Stimulated activated effector memory CD8-positive, alpha-beta T cell treated with anti-CD3 and anti-CD28 coated beads, Interleukin-12 subunit alpha, Interleukin-12 subunit beta, amount 100 ng/mL, for 72 hours (primary cell): ENCODE data around the gene FOXE3.

Source experiments
- ATAC-seq: fragments of 150-1000 bp; cut with Tn5 transposase; 2 replicates; pipeline ENCODE4 v1.10.0; 2021
- DNase-seq, 2 donors: peaks; one replicate each; pipeline ENCODE4 v3.0.0; 2021 to 2022; ENCODE audit warnings: low spot score in 2 of 2
- H3K27ac Mint-ChIP-seq: one replicate; pipeline ENCODE4 v1.8.0; 2022; ENCODE audit warnings: mild to moderate bottlenecking, mixed read lengths
- H3K36me3 Mint-ChIP-seq: one replicate; pipeline ENCODE4 v1.8.0; 2022; ENCODE audit warnings: mild to moderate bottlenecking, mixed read lengths
- H3K4me1 Mint-ChIP-seq: one replicate; pipeline ENCODE4 v1.8.0; 2022; ENCODE audit warnings: mixed read lengths
- H3K4me3 Mint-ChIP-seq: one replicate; pipeline ENCODE4 v1.8.0; 2022; ENCODE audit warnings: mild to moderate bottlenecking, mixed read lengths
- H3K9me3 Mint-ChIP-seq: one replicate; pipeline ENCODE4 v1.8.0; 2022; ENCODE audit warnings: mixed read lengths

Gene FOXE3

GRCh38 chr1:47415728-47416318 lies at the start of gene FOXE3:
TSS of gene FOXE3 (plus strand) at chr1:47416285. CDS start at chr1:47416316, 31 bp downstream.
- no peak for ATAC-seq

GRCh38 chr1:47367651-47368050 lies 48.4 kb upstream of the FOXE3 start:
- Mint-ChIP-seq H3K4me1 (peaks cover 6% of the 10 kb centered on the region), H3K9me3 (no peaks in the 10 kb centered on the region), H3K4me3 (no peak overlapping the region), H3K36me3 (peaks cover 46% of the 10 kb centered on the region), H3K27ac (no peak overlapping the region)
- no peak for ATAC-seq
- DNase-seq, result no peak

More at GRCh38 chr1:47415728-47416318, at the start of gene FOXE3:
- H3K36me3 Mint-ChIP-seq, result no peaks in the 10 kb centered on the region
- no peak for DNase-seq
- no peak within 1 kb of the TSS for H3K27ac Mint-ChIP-seq
- H3K4me3 Mint-ChIP-seq, result peak within 1 kb of the TSS; percentile 64
- H3K4me1 Mint-ChIP-seq, result peaks cover 7% of the 10 kb centered on the region
- H3K9me3 Mint-ChIP-seq, result no peaks in the 10 kb centered on the region

GRCh38 chr1:47371016-47371517 lies 45.0 kb upstream of the FOXE3 start:
- Mint-ChIP-seq H3K9me3 (no peaks in the 10 kb centered on the region), H3K36me3 (peaks cover 81% of the 10 kb centered on the region), H3K4me3 (no peak overlapping the region), H3K27ac (no peak overlapping the region), H3K4me1 (no peaks in the 10 kb centered on the region)
- ATAC-seq (no peak), DNase-seq (no peak)

- Mint-ChIP-seq H3K4me3 (no peak overlapping the region), H3K4me1 (no peaks in the 10 kb centered on the region), H3K36me3 (peaks cover 100% of the 10 kb centered on the region), H3K27ac (no peak overlapping the region), H3K9me3 (no peaks in the 10 kb centered on the region)
- DNase-seq (no peak), ATAC-seq (no peak)
These were observed 41.6 kb upstream of the FOXE3 start for GRCh38 chr1:47374501-47374900.

GRCh38 chr1:47378147-47378546 lies 37.9 kb upstream of the FOXE3 start:
- H3K4me3 Mint-ChIP-seq, result no peak overlapping the region
- H3K27ac Mint-ChIP-seq, result no peak overlapping the region
- ATAC-seq, result no peak

GRCh38 chr1:47380699-47381098 lies 35.4 kb upstream of the FOXE3 start:
- Mint-ChIP-seq H3K27ac (no peak overlapping the region), H3K9me3 (no peaks in the 10 kb centered on the region), H3K36me3 (peaks cover 69% of the 10 kb centered on the region), H3K4me3 (no peak overlapping the region), H3K4me1 (no peaks in the 10 kb centered on the region)
- ATAC-seq, result no peak
- no peak for DNase-seq

More at GRCh38 chr1:47378147-47378546, 37.9 kb upstream of the FOXE3 start:
- Mint-ChIP-seq H3K36me3 (peaks cover 94% of the 10 kb centered on the region), H3K4me1 (no peaks in the 10 kb centered on the region), H3K9me3 (no peaks in the 10 kb centered on the region)
- no peak for DNase-seq

GRCh38 chr1:47382399-47382983 lies 33.6 kb upstream of the FOXE3 start:
- H3K9me3 Mint-ChIP-seq, result no peaks in the 10 kb centered on the region
- peaks cover 51% of the 10 kb centered on the region for H3K36me3 Mint-ChIP-seq
- H3K4me3 Mint-ChIP-seq, result no peak overlapping the region
- no peaks in the 10 kb centered on the region for H3K4me1 Mint-ChIP-seq
- DNase-seq (no peak), ATAC-seq (no peak)
- H3K27ac Mint-ChIP-seq, result no peak overlapping the region

GRCh38 chr1:47384083-47384482 lies 32.0 kb upstream of the FOXE3 start:
- no peak overlapping the region for H3K4me3 Mint-ChIP-seq
- DNase-seq (no peak), ATAC-seq (no peak)

GRCh38 chr1:47385020-47385419 lies 31.1 kb upstream of the FOXE3 start:
- no peaks in the 10 kb centered on the region for H3K9me3 Mint-ChIP-seq

More at GRCh38 chr1:47384083-47384482, 32.0 kb upstream of the FOXE3 start:
- H3K27ac Mint-ChIP-seq, result no peak overlapping the region
- H3K9me3 Mint-ChIP-seq, result no peaks in the 10 kb centered on the region
- H3K4me1 Mint-ChIP-seq, result no peaks in the 10 kb centered on the region
- peaks cover 35% of the 10 kb centered on the region for H3K36me3 Mint-ChIP-seq

GRCh38 chr1:47386268-47386667 lies 29.8 kb upstream of the FOXE3 start:
- H3K36me3 Mint-ChIP-seq, result peaks cover 14% of the 10 kb centered on the region
- H3K4me3 Mint-ChIP-seq, result no peak overlapping the region
- H3K27ac Mint-ChIP-seq, result no peak overlapping the region
- ATAC-seq (no peak), DNase-seq (no peak)
- no peaks in the 10 kb centered on the region for H3K4me1 Mint-ChIP-seq
- H3K9me3 Mint-ChIP-seq, result no peaks in the 10 kb centered on the region

More at GRCh38 chr1:47385020-47385419, 31.1 kb upstream of the FOXE3 start:
- DNase-seq (no peak), ATAC-seq (no peak)
- no peak overlapping the region for H3K4me3 Mint-ChIP-seq
- H3K27ac Mint-ChIP-seq, result no peak overlapping the region
- H3K36me3 Mint-ChIP-seq, result peaks cover 26% of the 10 kb centered on the region
- H3K4me1 Mint-ChIP-seq, result no peaks in the 10 kb centered on the region

- no peaks in the 10 kb centered on the region for H3K36me3 Mint-ChIP-seq
- H3K4me3 Mint-ChIP-seq, result no peak overlapping the region
- no peak for DNase-seq
- peak; percentile 19 for ATAC-seq
- no peaks in the 10 kb centered on the region for H3K9me3 Mint-ChIP-seq
- H3K27ac Mint-ChIP-seq, result no peak overlapping the region
- H3K4me1 Mint-ChIP-seq, result no peaks in the 10 kb centered on the region
These were observed 27.8 kb upstream of the FOXE3 start for GRCh38 chr1:47388030-47388890.

- ATAC-seq, result peak; percentile 73
- H3K36me3 Mint-ChIP-seq, result no peaks in the 10 kb centered on the region
These were observed 27.2 kb upstream of the FOXE3 start for GRCh38 chr1:47388891-47389238.

GRCh38 chr1:47389731-47390130 lies 26.4 kb upstream of the FOXE3 start:
- no peak overlapping the region for H3K4me3 Mint-ChIP-seq
- no peaks in the 10 kb centered on the region for H3K4me1 Mint-ChIP-seq
- DNase-seq, result no peak
- no peaks in the 10 kb centered on the region for H3K36me3 Mint-ChIP-seq
- H3K27ac Mint-ChIP-seq, result no peak overlapping the region
- no peak for ATAC-seq
- no peaks in the 10 kb centered on the region for H3K9me3 Mint-ChIP-seq

More at GRCh38 chr1:47388891-47389238, 27.2 kb upstream of the FOXE3 start:
- H3K4me1 Mint-ChIP-seq, result no peaks in the 10 kb centered on the region
- H3K27ac Mint-ChIP-seq, result no peak overlapping the region
- H3K4me3 Mint-ChIP-seq, result no peak overlapping the region
- peak; percentile 33 to 76 for DNase-seq
- no peaks in the 10 kb centered on the region for H3K9me3 Mint-ChIP-seq

- Mint-ChIP-seq H3K9me3 (no peaks in the 10 kb centered on the region), H3K36me3 (no peaks in the 10 kb centered on the region), H3K4me1 (no peaks in the 10 kb centered on the region), H3K4me3 (no peak overlapping the region), H3K27ac (no peak overlapping the region)
- ATAC-seq (no peak), DNase-seq (no peak)
These were observed 25.2 kb upstream of the FOXE3 start for GRCh38 chr1:47390843-47391242.

GRCh38 chr1:47393141-47393540 lies 22.9 kb upstream of the FOXE3 start:
- H3K4me1 Mint-ChIP-seq, result no peaks in the 10 kb centered on the region
- DNase-seq (no peak), ATAC-seq (no peak)
- no peak overlapping the region for H3K27ac Mint-ChIP-seq
- H3K9me3 Mint-ChIP-seq, result no peaks in the 10 kb centered on the region
- H3K4me3 Mint-ChIP-seq, result no peak overlapping the region
- no peaks in the 10 kb centered on the region for H3K36me3 Mint-ChIP-seq
